Neural progenitor cell (in vitro differentiated cells): ENCODE results near the gene CUL2.

Experiments used
- EZH2 ChIP-seq: fragments of 200-600 bp; sonication (generic); IDR thresholded peaks from 2 replicates; pipeline ENCODE4 v1.6.1; 2017; ENCODE audit warnings: antibody characterized with exemption, mild to moderate bottlenecking, moderate library complexity
- EZH2phosphoT487 ChIP-seq: fragments of 200-600 bp; sonication (generic); IDR thresholded peaks from 2 replicates; pipeline ENCODE4 v1.6.1; 2017; ENCODE audit warnings: antibody characterized with exemption
- TF ChIP-seq, protein P1 (sequence below): fragments of 200-600 bp; sonication (generic); IDR thresholded peaks from 2 replicates; pipeline ENCODE4 v1.5.1; 2017; ENCODE audit warnings: antibody characterized with exemption, mild to moderate bottlenecking

GRCh38 chr10:35096312-35096711 is 6.2 kb upstream of the CUL2 start:
- TF ChIP-seq, protein P1, sequence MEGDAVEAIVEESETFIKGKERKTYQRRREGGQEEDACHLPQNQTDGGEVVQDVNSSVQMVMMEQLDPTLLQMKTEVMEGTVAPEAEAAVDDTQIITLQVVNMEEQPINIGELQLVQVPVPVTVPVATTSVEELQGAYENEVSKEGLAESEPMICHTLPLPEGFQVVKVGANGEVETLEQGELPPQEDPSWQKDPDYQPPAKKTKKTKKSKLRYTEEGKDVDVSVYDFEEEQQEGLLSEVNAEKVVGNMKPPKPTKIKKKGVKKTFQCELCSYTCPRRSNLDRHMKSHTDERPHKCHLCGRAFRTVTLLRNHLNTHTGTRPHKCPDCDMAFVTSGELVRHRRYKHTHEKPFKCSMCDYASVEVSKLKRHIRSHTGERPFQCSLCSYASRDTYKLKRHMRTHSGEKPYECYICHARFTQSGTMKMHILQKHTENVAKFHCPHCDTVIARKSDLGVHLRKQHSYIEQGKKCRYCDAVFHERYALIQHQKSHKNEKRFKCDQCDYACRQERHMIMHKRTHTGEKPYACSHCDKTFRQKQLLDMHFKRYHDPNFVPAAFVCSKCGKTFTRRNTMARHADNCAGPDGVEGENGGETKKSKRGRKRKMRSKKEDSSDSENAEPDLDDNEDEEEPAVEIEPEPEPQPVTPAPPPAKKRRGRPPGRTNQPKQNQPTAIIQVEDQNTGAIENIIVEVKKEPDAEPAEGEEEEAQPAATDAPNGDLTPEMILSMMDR = no peak
- TF ChIP-seq EZH2 = no peak
- no peak for TF ChIP-seq EZH2phosphoT487
